Measurements from ENCODE around the gene ZKSCAN5. TPM values are rescaled to one million over a fixed set of nuclear protein-coding genes. Genes with fewer than 3 reads are reported as not detected.
A peak's percentile ranks its signal among the peaks of the same experiment; 100 is the strongest.

Gene ZKSCAN5
- total RNA-seq, 4 donors from 2014 or later, result 9.6 to 11.2 (median 10.5) TPM

DNA sequence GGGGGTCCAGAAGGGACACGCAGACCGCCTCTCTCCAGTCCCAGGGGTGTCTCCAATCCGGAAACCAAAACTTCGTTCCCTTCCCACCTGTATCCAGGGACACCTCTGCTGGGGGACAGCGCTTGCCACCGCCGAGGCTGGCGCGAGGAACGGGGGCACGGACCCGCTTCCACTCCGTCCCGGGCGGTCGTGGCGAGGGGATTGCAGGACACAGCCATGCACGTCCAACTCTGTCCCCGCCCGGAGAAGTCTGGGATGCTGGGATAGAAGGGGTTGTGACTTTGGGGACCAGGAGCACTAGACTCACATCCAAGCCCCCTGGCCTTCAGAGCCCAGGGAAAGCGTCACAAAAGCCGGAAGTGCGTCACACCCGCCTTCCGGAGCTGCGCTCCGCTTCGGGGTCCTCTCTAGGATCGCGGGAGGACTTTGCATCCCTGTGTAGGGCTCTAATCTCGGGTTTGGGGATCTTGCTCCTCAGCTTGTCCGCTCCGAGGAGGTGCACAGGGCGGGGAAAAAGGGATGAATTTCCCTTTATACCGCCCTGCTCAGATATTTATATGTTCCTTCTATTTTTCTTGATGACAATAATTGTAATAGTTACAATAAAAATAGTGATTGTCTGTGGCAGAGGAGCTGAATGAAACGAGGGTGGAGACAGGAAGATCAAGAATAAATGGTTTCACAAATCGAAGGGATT lies 47.5 kb downstream of the ZKSCAN5 start, which contains the start of gene FAM200A:
Gene FAM200A, minus strand, starts transcription at position 348 of the 697 bp plus-strand sequence. CDS start 3,707 bp downstream, outside the sequence.
- Histone ChIP-seq H3K27me3 (no peaks in the 10 kb centered on the region), H3K27ac (replicated peaks in 1 of 4) (peak within 1 kb of the TSS; percentile 87 to 89 (median 88)), H3K4me1 (peaks cover 16 to 38% (median 26%) of the 10 kb centered on the region in 4 donors), H3K4me3 (peak within 1 kb of the TSS; percentile 78 to 97 (median 86)), H3K36me3 (peaks cover 15 to 56% (median 21%) of the 10 kb centered on the region in 4 donors), H3K9me3 (no peaks in the 10 kb centered on the region)
- intact Hi-C loops (cut with DNase I), result loop anchor here (5.0 kb wide), 1 partner anchor 50 kb away; the partner anchor contains the start of genes ZKSCAN5 and ZNF394
- TF ChIP-seq POLR2AphosphoS5 (IDR thresholded peaks at IDR 0.05), result peak; percentile 96
- TF ChIP-seq, protein P1, sequence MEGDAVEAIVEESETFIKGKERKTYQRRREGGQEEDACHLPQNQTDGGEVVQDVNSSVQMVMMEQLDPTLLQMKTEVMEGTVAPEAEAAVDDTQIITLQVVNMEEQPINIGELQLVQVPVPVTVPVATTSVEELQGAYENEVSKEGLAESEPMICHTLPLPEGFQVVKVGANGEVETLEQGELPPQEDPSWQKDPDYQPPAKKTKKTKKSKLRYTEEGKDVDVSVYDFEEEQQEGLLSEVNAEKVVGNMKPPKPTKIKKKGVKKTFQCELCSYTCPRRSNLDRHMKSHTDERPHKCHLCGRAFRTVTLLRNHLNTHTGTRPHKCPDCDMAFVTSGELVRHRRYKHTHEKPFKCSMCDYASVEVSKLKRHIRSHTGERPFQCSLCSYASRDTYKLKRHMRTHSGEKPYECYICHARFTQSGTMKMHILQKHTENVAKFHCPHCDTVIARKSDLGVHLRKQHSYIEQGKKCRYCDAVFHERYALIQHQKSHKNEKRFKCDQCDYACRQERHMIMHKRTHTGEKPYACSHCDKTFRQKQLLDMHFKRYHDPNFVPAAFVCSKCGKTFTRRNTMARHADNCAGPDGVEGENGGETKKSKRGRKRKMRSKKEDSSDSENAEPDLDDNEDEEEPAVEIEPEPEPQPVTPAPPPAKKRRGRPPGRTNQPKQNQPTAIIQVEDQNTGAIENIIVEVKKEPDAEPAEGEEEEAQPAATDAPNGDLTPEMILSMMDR (IDR thresholded peaks at IDR 0.05), result no peak
- peak; percentile 61 for TF ChIP-seq POLR2A (IDR thresholded peaks at IDR 0.05; ENCODE audit: low read depth)
- WGBS, result under 1% methylated on average over 18 of the region's 37 CpGs
- DNase-seq (ENCODE audit: extremely low spot score), result peak; percentile 95

DNA sequence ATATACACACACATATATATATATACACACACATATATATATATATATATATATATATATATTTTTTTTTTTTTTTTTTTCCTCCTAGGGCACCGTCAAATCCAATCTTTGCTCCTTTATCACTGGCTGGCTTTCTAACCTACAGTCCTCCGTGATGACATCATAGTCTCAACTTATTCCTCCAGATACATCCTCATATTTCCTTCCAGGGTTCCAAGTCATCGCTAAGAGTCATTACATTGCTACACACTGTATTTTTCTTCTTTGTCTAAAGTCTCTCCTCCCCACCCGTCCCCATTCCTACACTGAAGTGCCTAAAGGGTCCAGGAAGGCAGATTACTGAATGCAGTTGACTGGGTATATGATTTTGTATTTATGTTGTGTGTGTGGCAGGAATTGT lies 48.6 kb downstream of the ZKSCAN5 start:
- H3K27me3 ChIP-seq, result no peaks in the 10 kb centered on the region
- H3K36me3 ChIP-seq, result peaks cover 4 to 47% (median 12%) of the 10 kb centered on the region in 4 donors
- TF ChIP-seq EP300 (IDR thresholded peaks at IDR 0.05), result no peak
- no peak for TF ChIP-seq POLR2AphosphoS5 (IDR thresholded peaks at IDR 0.05)
- TF ChIP-seq, protein P1 (IDR thresholded peaks at IDR 0.05), result no peak
- no peak for TF ChIP-seq POLR2A (IDR thresholded peaks at IDR 0.05; ENCODE audit: low read depth)
- H3K4me3 ChIP-seq, result no peak overlapping the region
- H3K9me3 ChIP-seq, result no peaks in the 10 kb centered on the region
- no peak overlapping the region for H3K27ac ChIP-seq (replicated peaks in 1 of 4)
- WGBS, result 93% methylated on average over 4 of the region's 4 CpGs
- DNase-seq (ENCODE audit: extremely low spot score), result no peak
- H3K4me1 ChIP-seq, result peaks cover 23 to 47% (median 35%) of the 10 kb centered on the region in 4 donors
- intact Hi-C loops (cut with DNase I), result loop anchor here (5.0 kb wide), 1 partner anchor 51 kb away; the partner anchor contains the start of genes ZKSCAN5 and ZNF394

DNA sequence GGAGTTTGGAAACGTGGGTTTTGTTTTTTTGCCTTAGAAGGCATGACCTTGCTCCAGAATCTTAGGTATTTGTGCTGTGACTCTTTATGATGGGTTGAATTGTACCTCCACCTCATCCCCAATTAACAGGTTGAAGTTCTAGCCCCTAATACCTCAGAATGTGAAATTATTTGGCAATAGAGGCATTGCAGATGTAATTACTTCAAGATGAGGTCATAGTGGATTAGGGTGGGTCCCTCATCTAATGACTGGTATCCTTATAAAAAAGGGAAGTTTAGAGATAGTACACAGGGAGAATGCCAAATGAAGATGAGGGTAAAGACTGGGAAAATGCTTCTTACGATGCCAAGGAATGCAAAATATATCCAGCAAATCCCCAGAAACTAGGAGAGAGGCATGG lies 50.5 kb downstream of the ZKSCAN5 start:
- H3K4me1 ChIP-seq, result peaks cover 30 to 57% (median 43%) of the 10 kb centered on the region in 4 donors
- intact Hi-C loops (cut with DNase I), result loop anchor here (5.0 kb wide), 2 partner anchors 53 to 62 kb away; partner anchors contain the start of genes ZKSCAN5, ZNF394 and ZSCAN25
- H3K27me3 ChIP-seq, result no peaks in the 10 kb centered on the region
- no peak for DNase-seq (ENCODE audit: extremely low spot score)
- H3K36me3 ChIP-seq, result peaks cover 0 to 37% (median 8%) of the 10 kb centered on the region in 4 donors
- no peak overlapping the region for H3K4me3 ChIP-seq
- TF ChIP-seq, protein P1 (IDR thresholded peaks at IDR 0.05), result no peak
- TF ChIP-seq POLR2AphosphoS5 (IDR thresholded peaks at IDR 0.05), result no peak
- TF ChIP-seq EP300 (IDR thresholded peaks at IDR 0.05), result no peak
- no peak for TF ChIP-seq POLR2A (IDR thresholded peaks at IDR 0.05; ENCODE audit: low read depth)
- no peaks in the 10 kb centered on the region for H3K9me3 ChIP-seq
- no peak overlapping the region for H3K27ac ChIP-seq (replicated peaks in 1 of 4)
- 83% methylated on average over 2 of the region's 2 CpGs for WGBS

DNA sequence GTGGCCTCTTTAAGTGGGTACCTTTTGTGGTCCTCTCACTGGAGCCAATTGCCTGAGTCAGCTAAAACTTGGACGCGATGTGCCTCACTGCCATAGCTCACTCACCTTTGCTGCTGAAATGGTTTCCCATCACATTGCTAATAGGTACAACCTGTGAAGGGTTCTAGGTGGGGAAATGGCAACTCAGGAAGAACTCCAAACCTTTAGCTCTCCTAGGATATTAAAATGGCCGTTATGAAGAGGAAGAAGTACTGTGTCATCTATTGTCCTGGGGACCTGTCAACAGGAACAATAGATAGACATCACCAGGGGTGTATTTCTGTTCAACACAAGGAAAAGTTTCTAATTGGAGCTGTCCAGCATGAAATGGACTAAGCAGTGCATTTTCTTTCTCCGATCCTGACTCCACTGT lies 52.7 kb downstream of the ZKSCAN5 start:
- Histone ChIP-seq H3K9me3 (no peaks in the 10 kb centered on the region), H3K4me3 (peak overlapping the region; percentile 72 to 97 (median 96)), H3K27me3 (no peaks in the 10 kb centered on the region), H3K4me1 (peaks cover 31 to 60% (median 49%) of the 10 kb centered on the region in 4 donors), H3K27ac (replicated peaks in 1 of 4) (peak overlapping the region; percentile 97 to 98 (median 98)), H3K36me3 (peaks cover 19 to 57% (median 27%) of the 10 kb centered on the region in 4 donors)
- no peak for DNase-seq (ENCODE audit: extremely low spot score)
- 68% methylated on average over 4 of the region's 4 CpGs for WGBS
- TF ChIP-seq, protein P1 (IDR thresholded peaks at IDR 0.05), result no peak
- TF ChIP-seq POLR2A (IDR thresholded peaks at IDR 0.05; ENCODE audit: low read depth), result no peak
- TF ChIP-seq EP300 (IDR thresholded peaks at IDR 0.05), result no peak
- TF ChIP-seq POLR2AphosphoS5 (IDR thresholded peaks at IDR 0.05), result no peak
- intact Hi-C loops (cut with DNase I), result loop anchor here (5.0 kb wide), 1 partner anchor 60 kb away; the partner anchor contains the start of gene ZSCAN25

Measured in esophagus muscularis mucosa (tissue), 4 donors.